ENCODE data around the gene PHLPP1. TPM values are rescaled to one million over a fixed set of nuclear protein-coding genes. Genes with fewer than 3 reads are reported as not detected.
A peak's percentile ranks its signal among the peaks of the same experiment; 100 is the strongest.

PHLPP1 gene
- total and polyA plus RNA-seq, 5 experiments from 2014 or later: 0.17 to 9.4 (median 0.44) TPM

GRCh38 chr18:62837011-62837410, 121.7 kb downstream of the PHLPP1 start:
- ATAC-seq (no peak), DNase-seq (no peak)
- POLR2A ChIA-PET: no interaction called here
- Mint-ChIP-seq H3K27ac (no peak overlapping the region), H3K4me3 (no peak overlapping the region), H3K27me3 (no peaks in the 10 kb centered on the region), H3K4me1 (peaks cover 0 to 12% (median 0%) of the 10 kb centered on the region in 4 donors), H3K9me3 (no peaks in the 10 kb centered on the region), H3K36me3 (peaks cover 0 to 5% (median 5%) of the 10 kb centered on the region in 3 donors)

- no peak for DNase-seq
- Mint-ChIP-seq H3K4me3 (no peak overlapping the region), H3K9me3 (no peaks in the 10 kb centered on the region), H3K4me1 (peaks cover 0 to 10% (median 0%) of the 10 kb centered on the region in 4 donors), H3K27ac (no peak overlapping the region), H3K36me3 (peaks cover 0 to 5% (median 5%) of the 10 kb centered on the region in 3 donors), H3K27me3 (no peaks in the 10 kb centered on the region)
- ATAC-seq: no peak
- POLR2A ChIA-PET: no interaction called here
These were observed 123.2 kb downstream of the PHLPP1 start for GRCh38 chr18:62838475-62839098.

- H3K4me1 Mint-ChIP-seq: peaks cover 0 to 11% (median under 1%) of the 10 kb centered on the region in 4 donors
- H3K27me3 Mint-ChIP-seq: no peaks in the 10 kb centered on the region
- H3K36me3 Mint-ChIP-seq: peaks cover 0 to 5% (median 5%) of the 10 kb centered on the region in 3 donors
- no peak for DNase-seq
- no peak for ATAC-seq
- H3K9me3 Mint-ChIP-seq: no peaks in the 10 kb centered on the region
- H3K4me3 Mint-ChIP-seq: no peak overlapping the region
- POLR2A ChIA-PET: no interaction called here
- H3K27ac Mint-ChIP-seq: no peak overlapping the region
These were observed 124.8 kb downstream of the PHLPP1 start for GRCh38 chr18:62839874-62840713.

GRCh38 chr18:62841405-62841804, 126.1 kb downstream of the PHLPP1 start:
- POLR2A ChIA-PET: no interaction called here
- Mint-ChIP-seq H3K27me3 (no peaks in the 10 kb centered on the region), H3K9me3 (no peaks in the 10 kb centered on the region), H3K36me3 (peaks cover 0 to 5% (median 5%) of the 10 kb centered on the region in 3 donors), H3K4me3 (no peak overlapping the region), H3K4me1 (peaks cover 0 to 21% (median 3%) of the 10 kb centered on the region in 4 donors), H3K27ac (peak overlapping the region in 1 of 10 donors; percentile 34)
- no peak for DNase-seq
- no peak for ATAC-seq

- Mint-ChIP-seq H3K27ac (no peak overlapping the region), H3K4me1 (peaks cover 0 to 21% (median 3%) of the 10 kb centered on the region in 4 donors), H3K27me3 (no peaks in the 10 kb centered on the region), H3K9me3 (no peaks in the 10 kb centered on the region), H3K36me3 (peaks cover 0 to 5% (median 5%) of the 10 kb centered on the region in 3 donors), H3K4me3 (no peak overlapping the region)
- POLR2A ChIA-PET: no interaction called here
- ATAC-seq (no peak), DNase-seq (no peak)
These were observed 127.6 kb downstream of the PHLPP1 start for GRCh38 chr18:62842898-62843297.

GRCh38 chr18:62844850-62845643, 129.7 kb downstream of the PHLPP1 start:
- Mint-ChIP-seq H3K4me3 (peak overlapping the region in 3 of 10 donors; percentile 7 to 44 (median 18)), H3K4me1 (peaks cover 0 to 14% (median 3%) of the 10 kb centered on the region in 4 donors), H3K36me3 (peaks cover 0 to 2% (median 0%) of the 10 kb centered on the region in 3 donors), H3K9me3 (no peaks in the 10 kb centered on the region), H3K27me3 (no peaks in the 10 kb centered on the region), H3K27ac (peak overlapping the region in 1 of 10 donors; percentile 58)
- DNase-seq (no peak), ATAC-seq (no peak)
- POLR2A ChIA-PET: interaction anchor here (0.7 kb wide), 1 partner anchor 801 kb away, joined by 3 read pairs; no protein-coding TSS in a partner anchor

GRCh38 chr18:62846313-62846712, 131.0 kb downstream of the PHLPP1 start:
- H3K4me1 Mint-ChIP-seq: peaks cover 0 to 12% (median 3%) of the 10 kb centered on the region in 4 donors
- ATAC-seq: no peak
- DNase-seq: no peak
- POLR2A ChIA-PET: no interaction called here
- H3K4me3 Mint-ChIP-seq: no peak overlapping the region
- H3K36me3 Mint-ChIP-seq: no peaks in the 10 kb centered on the region
- H3K27ac Mint-ChIP-seq: no peak overlapping the region
- no peaks in the 10 kb centered on the region for H3K27me3 Mint-ChIP-seq
- H3K9me3 Mint-ChIP-seq: no peaks in the 10 kb centered on the region

GRCh38 chr18:62847081-62847480, 131.7 kb downstream of the PHLPP1 start:
- DNase-seq: no peak
- peaks cover 0 to 12% (median 3%) of the 10 kb centered on the region in 4 donors for H3K4me1 Mint-ChIP-seq
- ATAC-seq: no peak
- no peaks in the 10 kb centered on the region for H3K27me3 Mint-ChIP-seq
- POLR2A ChIA-PET: no interaction called here
- H3K4me3 Mint-ChIP-seq: no peak overlapping the region
- no peak overlapping the region for H3K27ac Mint-ChIP-seq
- no peaks in the 10 kb centered on the region for H3K9me3 Mint-ChIP-seq
- H3K36me3 Mint-ChIP-seq: no peaks in the 10 kb centered on the region

- DNase-seq: no peak
- Mint-ChIP-seq H3K27me3 (no peaks in the 10 kb centered on the region), H3K36me3 (no peaks in the 10 kb centered on the region), H3K4me3 (no peak overlapping the region), H3K4me1 (peaks cover 0 to 12% (median 3%) of the 10 kb centered on the region in 4 donors), H3K27ac (no peak overlapping the region), H3K9me3 (no peaks in the 10 kb centered on the region)
- POLR2A ChIA-PET: no interaction called here
- ATAC-seq: no peak
These were observed 133.6 kb downstream of the PHLPP1 start for GRCh38 chr18:62848946-62849345.

GRCh38 chr18:62850619-62851306, 135.4 kb downstream of the PHLPP1 start:
- H3K27ac Mint-ChIP-seq: no peak overlapping the region
- H3K36me3 Mint-ChIP-seq: no peaks in the 10 kb centered on the region
- H3K27me3 Mint-ChIP-seq: no peaks in the 10 kb centered on the region
- no peak for ATAC-seq
- H3K9me3 Mint-ChIP-seq: no peaks in the 10 kb centered on the region
- DNase-seq: no peak
- no peak overlapping the region for H3K4me3 Mint-ChIP-seq
- POLR2A ChIA-PET: no interaction called here
- H3K4me1 Mint-ChIP-seq: peaks cover 0 to 6% (median 1%) of the 10 kb centered on the region in 4 donors

- ATAC-seq: no peak
- POLR2A ChIA-PET: interaction anchor here (0.6 kb wide), 1 partner anchor 207 kb away, joined by 3 read pairs; no protein-coding TSS in a partner anchor
- H3K36me3 Mint-ChIP-seq: no peaks in the 10 kb centered on the region
- H3K4me1 Mint-ChIP-seq: peaks cover 0 to 2% (median 0%) of the 10 kb centered on the region in 4 donors
- no peaks in the 10 kb centered on the region for H3K9me3 Mint-ChIP-seq
- H3K4me3 Mint-ChIP-seq: no peak overlapping the region
- H3K27ac Mint-ChIP-seq: no peak overlapping the region
- DNase-seq: no peak
- no peaks in the 10 kb centered on the region for H3K27me3 Mint-ChIP-seq
These were observed 137.5 kb downstream of the PHLPP1 start for GRCh38 chr18:62852851-62853250.

- Mint-ChIP-seq H3K27me3 (no peaks in the 10 kb centered on the region), H3K9me3 (no peaks in the 10 kb centered on the region), H3K36me3 (no peaks in the 10 kb centered on the region), H3K27ac (no peak overlapping the region), H3K4me1 (peaks cover 0 to 2% (median 0%) of the 10 kb centered on the region in 4 donors), H3K4me3 (no peak overlapping the region)
- DNase-seq (no peak), ATAC-seq (no peak)
- POLR2A ChIA-PET: no interaction called here
These were observed 141.0 kb downstream of the PHLPP1 start for GRCh38 chr18:62856294-62856693.
